GM12864 (cell line): Measurements from ENCODE around the gene CBFB.

Source experiments
- DNase-seq: peaks from one replicate; pipeline ENCODE4 v3.0.0-alpha.2; 2011; ENCODE audit warnings: low read depth
- H3K4me3 ChIP-seq: 2 replicates; pipeline ENCODE4 v1.5.1; 2011; ENCODE audit warnings: mild to moderate bottlenecking, low read depth, low read length, control low read depth
- TF ChIP-seq, protein P1 (sequence below): IDR thresholded peaks from 2 replicates; pipeline ENCODE4 v1.5.1; 2011; ENCODE audit warnings: low read depth, mild to moderate bottlenecking, moderate library complexity, low read length, control low read depth, inconsistent platforms; ENCODE audit errors: missing control alignments

CBFB gene

DNA sequence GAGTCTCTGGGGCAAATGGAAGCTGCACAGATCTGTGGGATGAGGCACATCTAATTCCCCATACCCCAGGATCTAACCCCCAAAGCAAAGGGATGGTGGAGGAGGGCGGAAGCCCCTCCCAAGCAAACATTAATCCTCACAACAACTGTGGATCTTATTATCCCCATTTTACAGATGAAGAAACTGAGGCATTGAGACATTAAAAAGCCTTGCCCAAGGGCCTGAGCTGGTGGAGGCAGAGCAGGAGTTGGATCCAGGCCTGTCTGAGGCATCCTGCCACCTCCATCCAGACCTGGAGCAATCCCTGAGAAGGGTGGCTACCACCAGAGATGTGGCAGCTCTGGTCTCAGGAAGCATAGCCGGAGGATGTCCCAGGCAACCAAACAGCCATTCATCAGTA, 17.7 kb upstream of the CBFB start:
- no peak for DNase-seq
- no peak overlapping the region for H3K4me3 ChIP-seq
- TF ChIP-seq, protein P1, sequence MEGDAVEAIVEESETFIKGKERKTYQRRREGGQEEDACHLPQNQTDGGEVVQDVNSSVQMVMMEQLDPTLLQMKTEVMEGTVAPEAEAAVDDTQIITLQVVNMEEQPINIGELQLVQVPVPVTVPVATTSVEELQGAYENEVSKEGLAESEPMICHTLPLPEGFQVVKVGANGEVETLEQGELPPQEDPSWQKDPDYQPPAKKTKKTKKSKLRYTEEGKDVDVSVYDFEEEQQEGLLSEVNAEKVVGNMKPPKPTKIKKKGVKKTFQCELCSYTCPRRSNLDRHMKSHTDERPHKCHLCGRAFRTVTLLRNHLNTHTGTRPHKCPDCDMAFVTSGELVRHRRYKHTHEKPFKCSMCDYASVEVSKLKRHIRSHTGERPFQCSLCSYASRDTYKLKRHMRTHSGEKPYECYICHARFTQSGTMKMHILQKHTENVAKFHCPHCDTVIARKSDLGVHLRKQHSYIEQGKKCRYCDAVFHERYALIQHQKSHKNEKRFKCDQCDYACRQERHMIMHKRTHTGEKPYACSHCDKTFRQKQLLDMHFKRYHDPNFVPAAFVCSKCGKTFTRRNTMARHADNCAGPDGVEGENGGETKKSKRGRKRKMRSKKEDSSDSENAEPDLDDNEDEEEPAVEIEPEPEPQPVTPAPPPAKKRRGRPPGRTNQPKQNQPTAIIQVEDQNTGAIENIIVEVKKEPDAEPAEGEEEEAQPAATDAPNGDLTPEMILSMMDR = no peak

DNA sequence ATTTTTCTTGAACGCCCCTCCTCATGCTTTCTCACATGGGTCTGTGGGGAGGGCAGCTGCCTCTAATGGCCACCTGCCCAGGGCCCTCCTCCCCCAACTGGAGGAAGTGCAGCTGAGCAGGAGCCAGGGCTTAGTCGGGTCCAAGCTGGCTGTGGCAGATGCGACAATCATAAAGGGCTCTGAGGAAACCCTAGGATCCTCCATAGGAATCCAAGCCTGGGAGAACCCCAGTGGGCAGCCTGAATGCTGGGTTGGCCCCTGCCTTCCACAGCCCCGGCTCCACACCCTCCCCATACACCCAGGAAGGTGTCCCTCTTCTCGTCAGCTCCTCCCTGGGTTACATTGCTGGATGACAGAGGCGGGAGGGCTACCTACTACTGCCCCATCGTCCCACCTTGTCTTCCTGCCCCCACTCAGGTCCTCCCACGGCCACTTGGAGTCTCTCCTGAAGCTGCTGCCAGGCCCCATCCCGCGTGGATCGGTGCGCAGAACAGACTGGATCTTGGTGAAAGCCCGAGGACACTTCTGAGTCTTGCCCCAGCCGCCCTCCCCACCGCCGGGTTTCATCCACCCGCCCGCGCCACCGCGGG, 15.6 kb upstream of the CBFB start:
- no peak for DNase-seq
- peak overlapping the region; percentile 54 for H3K4me3 ChIP-seq
- TF ChIP-seq, protein P1 = no peak

DNA sequence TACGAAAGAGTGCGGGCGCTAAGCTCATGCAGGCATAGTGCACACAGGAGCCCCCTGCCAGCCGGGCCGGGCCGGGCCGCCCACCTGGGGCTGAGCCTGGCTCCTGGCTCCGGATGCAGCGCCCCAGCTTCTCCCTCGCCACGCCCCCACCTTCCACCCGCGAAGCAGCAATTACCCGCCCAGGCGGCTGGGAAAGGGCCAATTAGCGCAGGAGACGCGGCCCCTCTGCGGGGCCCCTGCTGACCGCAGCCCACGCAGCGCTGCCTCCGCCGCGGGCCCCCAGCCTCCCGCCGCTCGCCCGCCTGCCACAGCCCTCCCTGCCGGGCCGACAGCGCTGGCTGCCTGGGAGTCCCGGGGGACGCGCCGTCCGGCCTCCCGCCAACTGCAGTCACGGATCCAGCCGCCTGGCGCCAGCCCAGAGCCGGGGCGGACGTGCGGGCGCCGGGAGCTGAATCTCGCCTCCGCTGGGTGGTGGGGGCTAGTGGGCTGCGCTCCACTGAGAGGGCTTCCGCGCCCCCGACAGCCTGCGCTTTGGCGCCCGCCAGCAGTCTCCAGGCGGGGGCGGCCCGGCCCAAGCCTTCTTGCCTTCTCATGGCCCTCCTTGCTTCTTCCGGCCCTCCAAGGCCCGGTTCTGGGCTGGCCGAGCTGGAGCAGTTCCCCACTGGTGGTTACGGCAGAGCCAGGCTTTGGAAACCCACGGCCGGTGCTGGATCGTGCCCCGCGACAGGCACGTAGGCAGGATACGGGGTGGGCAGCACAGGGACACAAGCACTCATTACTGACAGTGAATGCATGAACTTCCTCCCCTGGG, 14.9 kb upstream of the CBFB start:
- TF ChIP-seq, protein P1 = peak; percentile 28
- H3K4me3 ChIP-seq = peak overlapping the region; percentile 54
- DNase-seq = no peak

DNA sequence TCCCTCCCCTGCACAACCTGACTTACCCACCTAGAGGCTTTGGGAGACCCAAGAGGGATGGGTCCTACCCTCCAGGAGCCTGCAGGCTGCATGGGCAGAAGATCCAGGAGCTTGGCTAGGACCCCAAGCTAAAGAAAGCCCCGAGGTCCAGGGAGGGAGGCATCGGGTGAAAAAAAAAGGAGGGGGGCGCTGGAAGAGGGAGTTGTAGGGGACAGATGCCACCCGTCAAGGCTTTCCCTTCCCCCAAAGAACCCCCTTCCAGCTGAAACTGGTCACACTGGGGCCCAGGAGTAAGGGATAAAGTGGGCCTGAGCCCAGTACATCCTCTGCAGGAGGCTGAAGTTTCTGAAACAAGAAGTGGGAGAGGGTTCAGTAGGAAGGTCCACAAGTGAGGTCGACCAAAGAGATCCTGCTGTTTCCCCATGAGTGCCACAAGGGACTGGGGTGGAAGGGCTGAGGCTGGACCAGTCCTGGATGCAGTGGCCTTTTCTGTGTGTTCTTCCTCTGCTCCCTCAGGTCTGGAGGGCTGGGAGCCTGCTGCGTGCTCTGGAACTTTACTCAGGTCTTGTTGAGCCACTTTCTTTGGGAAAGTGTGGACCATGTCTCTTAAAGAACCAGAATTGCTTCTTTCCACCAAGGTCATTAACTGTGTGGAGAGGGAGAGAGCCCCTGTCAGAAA, 14.2 kb upstream of the CBFB start:
- DNase-seq = no peak
- TF ChIP-seq, protein P1 = no peak
- H3K4me3 ChIP-seq = peak overlapping the region; percentile 54

DNA sequence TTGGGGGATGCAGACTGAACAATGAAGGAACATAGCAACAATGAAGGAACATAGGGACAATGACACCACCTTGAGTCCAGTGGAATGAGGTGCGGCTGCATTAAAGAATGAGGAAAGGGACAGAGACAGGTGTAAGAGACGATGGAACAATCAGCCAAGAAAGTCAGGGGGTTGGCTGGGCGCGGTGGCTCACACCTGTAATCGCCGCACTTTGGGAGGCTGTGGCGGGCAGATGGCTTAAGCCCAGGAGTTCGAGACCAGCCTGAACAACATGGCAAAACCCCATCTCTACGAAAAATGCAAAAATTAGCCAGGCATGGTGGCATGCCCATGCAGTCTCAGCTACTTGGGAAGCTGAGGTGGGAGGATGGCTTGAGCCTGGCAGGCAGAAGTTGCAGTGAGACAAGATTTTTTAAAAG, 13.6 kb upstream of the CBFB start:
- TF ChIP-seq, protein P1 = no peak

DNA sequence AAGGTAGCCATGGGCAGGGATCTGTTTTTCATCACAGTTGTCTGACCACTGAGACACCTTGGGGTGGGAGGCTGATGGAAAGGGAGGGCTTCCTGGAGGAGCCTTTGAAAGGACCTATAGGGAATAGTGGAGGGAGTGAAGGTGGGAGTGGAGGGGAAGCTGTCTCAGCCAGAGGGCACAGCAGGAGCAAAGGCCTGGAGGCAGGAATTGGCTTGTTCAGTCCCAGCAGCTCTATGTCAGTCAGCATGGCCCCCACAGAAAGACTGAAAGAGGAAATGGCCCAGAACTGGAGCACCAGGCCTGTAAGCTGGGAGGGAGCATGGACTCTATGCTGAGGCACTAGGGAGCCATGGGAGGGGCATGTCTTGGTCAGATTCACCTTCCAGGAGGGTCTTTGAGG, 12.8 kb upstream of the CBFB start:
- no peak overlapping the region for H3K4me3 ChIP-seq
- DNase-seq = no peak
- TF ChIP-seq, protein P1 = no peak

More for the DNA sequence above, 13.6 kb upstream of the CBFB start:
- no peak overlapping the region for H3K4me3 ChIP-seq
- DNase-seq = no peak
